ENCODE results near the gene LRRN2.

The LRRN2 gene

DNA sequence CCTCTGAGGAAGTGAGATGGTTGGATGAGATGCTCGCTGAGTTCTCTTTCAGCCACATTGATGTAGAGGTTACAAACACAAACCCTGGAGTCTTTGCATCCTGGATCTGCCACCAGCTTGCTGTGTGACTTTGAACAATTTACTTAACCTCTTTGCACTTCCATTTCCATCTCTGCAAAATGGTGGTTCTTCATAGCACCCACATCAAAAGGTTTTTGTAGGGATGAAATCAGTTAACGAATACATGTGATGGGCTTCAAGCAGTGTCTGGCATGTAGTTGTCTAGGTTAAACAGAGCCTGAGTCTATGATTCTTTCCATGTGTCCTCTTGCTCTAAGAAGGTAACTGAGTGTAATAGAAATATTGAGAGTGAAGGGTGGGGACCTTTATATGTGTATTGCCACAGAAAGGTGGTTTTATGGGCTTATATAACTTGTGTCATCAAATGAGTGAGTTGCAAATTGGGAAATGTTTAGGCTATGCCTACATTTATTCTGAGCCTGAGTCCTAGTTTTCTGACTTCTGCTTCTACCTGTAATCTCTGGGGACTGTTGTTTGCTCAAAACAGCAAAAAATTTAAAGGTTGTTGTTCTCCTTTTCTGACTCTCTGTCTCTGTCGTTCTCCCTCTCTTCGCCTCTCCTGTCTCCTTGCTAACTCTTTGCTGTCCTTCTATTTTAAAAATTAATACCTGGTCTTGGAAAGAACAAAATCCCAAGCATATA lies 27.3 kb upstream of the LRRN2 start:
- no peak for DNase-seq (ENCODE audit: low spot score)

DNA sequence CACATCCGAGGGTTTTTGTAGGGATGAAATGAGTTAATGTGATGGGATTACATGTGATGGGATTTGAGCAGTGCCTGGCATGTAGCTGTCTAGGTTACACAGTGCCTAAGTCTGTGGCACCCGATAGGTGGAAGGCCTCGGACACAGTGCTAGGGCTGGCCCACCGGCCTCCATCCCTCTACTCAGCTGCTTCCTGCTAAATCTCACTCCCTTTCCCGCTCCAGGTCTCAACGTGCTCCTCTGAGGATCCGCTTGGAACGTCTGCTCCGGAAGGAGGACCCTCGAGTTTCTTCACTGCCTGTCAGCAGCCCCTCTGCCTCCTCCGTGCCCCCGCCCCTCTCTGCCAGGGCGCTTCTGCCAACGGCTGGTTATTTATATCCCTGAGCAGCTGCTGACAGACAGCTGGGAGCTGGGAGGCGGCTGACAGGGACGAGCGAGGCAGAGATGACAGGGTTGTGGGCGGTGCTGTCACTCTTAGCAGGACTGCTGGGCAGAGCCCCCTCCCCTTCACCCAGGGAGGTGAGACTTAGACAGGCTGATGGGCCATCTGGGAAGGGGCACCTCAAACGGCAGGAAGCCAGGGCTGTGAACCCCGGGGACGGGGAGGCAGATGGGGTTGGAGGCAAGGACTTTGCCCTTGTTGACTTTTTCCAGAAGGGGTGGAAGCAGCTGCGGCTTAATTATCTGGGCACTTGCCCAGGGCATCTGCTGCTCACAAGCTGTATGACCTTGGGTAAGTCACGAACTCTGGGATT lies 26.6 kb upstream of the LRRN2 start:
- DNase-seq (ENCODE audit: low spot score): no peak

DNA sequence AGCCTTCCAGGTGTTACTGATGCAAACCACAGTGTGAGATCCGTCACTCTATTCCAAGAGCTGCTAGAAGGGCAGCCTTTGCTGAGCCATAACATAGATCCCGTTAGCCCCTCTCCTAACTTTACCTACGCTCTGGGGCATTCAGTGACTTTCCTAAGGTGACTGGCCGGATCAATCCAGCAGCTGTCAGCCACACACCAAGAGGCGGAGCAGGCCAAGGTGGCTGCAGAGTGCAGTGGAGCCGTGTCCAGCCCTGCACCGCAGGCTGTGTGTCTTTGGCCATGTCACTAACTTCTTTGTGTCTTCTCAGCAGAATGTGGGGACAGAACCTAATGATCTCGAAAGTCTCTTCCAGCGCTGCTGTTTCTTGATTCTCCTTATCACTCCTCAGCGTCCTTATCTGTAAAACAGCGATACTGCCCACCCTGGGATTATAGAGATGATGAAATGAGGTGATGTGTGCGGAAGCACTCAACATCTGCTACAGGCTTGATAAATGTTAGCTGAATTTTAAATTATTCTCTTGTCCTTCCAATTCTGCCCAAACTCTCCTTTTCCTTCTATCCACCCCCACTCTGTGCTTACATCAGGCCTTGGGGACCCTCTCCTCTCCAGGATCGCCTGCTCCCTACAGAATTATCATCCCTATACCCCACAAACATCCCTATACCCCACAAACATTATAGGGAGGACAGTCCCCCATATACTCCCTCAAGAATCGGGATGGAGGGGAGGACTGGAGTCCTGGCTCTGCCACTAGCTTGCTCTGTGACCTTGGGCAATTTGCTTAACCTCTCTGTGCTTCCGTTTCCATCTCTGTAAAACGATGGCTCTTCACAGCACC lies 25.8 kb upstream of the LRRN2 start:
- DNase-seq (ENCODE audit: low spot score): no peak

DNA sequence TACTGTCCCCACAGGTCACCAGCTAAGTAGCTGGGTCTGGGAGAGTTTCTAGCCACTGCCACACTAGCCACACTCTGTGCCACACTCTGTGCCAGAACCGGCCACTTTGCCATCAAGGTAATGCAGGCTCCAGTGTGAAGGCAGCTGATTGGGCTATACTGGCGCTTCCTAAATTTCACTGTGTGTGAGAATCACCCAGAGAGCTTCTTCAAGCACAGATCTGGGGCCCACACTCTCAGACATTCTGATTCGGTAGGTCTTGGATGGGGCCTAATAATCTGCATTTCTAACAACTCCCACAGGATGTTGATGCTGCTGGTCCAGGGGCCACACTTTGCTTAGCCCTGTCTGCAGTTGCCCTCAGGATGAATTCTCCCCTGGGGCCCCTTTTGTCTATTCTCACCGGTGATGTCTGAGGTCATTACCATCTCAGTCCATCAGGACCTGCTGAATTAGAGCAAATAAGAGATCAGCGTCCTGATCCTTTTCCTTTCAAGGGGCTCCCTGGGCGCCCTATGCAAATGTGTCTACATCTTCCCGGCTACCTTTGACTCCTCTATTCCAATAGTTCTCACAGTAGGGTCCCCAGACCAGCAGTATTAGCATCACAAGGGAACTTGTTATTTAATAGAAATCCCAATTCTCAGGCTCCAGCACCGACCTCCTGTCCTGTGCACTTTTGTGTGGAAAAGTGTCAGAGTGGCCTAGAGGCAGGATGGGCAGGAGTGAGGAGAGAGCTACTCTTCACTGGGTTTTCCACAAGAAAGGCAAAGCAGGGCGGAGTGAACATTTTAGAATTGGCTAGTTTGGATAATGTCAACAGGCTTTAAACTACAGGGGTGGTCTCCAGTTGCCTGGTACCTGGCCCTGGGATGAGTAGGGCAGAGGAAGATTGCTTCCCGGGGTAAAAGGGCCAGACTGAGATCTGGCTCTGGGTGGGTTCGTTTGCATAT lies 24.7 kb upstream of the LRRN2 start:
- DNase-seq (ENCODE audit: low spot score): no peak

DNA sequence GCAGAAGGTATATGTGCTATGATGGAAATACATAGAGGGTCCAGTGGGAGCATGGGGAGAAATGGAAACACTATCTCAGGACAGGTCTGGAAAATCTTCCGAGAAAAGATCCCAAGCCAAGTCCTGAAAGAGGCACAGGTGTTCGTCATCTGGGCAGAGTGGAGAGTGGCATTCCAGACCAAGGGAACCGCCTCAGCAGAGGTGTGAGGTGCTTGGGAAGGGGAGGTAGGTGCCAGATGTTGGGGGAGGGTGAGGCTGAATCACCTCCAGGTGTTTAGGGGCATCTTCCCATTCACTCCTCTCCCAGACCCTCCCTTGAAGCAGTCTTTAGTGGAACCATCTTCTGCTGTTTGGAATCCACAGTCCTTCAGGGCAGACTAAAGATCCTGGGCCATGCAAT lies 23.5 kb upstream of the LRRN2 start:
- no peak for DNase-seq (ENCODE audit: low spot score)

DNA sequence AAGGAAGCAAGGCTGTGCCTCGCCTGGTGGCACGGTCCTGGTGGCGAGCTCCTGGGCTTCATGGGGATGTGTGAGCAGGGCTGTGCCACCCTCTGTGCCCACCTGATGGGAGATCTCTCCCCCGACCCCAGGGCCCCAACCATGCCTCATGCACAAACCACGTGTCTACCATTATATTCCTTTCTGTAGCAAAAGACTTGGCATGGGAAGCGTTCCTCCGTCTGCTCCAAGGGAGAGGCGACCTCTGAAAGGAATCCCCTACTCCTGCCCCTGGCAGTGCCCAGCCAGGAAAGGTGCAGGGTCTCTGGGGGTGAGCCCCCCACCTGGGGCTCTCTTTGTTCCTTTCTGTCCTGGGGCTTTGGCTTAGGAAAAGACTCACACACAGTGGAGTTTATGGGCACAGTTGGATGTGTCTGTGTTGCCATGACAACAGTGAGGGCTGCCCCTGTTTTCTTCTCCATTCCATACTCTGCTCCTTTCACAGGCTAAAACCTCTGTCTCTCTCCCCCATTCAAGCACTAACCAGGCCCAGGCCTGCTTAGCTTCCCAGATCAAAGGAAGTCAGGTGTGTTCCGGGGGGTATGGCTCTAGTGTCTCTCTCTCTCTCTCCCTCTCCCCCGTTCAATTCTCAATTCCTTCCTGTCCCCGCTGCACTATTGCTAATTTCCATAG lies 21.4 kb upstream of the LRRN2 start:
- no peak for DNase-seq (ENCODE audit: low spot score)

DNA sequence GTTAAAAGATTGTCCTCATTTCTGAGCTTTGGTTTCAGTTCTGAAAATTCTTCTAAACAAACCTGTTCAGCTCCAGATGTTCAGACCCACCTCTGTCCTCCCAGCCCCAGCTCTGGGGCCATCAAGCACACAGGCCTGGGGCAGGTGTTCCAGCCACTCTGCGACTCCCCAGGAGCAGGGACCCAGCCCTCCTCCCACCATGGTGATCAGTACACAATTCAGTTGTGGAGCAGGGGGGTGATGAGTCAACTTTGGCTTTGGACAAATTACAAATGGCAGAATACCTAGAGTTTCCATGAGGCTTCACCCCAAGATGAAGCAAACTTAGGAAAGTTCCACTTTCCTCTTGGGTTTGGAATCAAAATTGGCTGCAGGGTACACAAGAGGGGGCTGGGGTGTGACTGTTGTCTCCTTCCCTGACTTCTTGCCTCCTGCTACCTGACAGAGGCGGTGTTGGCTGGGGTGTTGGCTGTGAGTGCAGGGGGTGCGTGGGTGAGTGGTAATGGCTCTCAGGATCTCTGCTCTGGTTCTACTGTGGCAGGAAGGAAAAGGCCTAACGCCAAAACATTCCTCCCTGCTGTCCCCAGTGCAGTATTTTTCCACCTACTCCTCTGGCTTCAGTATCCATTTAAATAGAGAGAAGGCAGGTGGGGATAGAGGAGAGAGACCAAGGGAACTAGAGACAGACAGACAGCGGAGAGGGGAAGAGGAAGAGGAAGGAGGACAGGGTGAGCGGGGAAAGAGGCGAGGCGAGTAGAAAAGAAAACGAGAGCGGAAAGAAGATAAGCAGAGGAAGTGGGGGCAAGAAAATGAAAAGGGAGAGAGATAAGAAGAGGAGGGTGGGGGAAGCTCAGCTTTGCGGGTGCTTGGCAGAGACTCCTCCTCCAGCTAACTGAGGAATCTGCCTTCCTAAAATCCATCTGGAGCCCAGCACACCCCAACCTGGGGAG lies 20.6 kb upstream of the LRRN2 start:
- DNase-seq (ENCODE audit: low spot score): no peak

DNA sequence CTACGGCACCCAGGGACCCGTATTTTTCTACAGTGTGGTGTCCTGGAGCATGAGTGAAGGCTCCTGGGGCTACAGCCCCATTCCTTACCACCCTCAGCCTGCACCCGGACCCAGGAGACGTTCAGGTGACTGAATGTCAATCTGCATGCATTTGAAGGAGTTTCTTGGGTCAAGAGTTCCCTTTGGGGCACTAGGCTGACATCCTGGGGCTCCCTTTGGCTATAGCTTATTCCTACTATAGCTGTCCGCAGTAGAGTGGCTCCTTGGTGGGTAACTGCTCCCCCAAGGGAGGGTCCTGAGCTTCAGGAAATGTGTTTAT lies 19.9 kb upstream of the LRRN2 start:
- no peak for DNase-seq (ENCODE audit: low spot score)

DNA sequence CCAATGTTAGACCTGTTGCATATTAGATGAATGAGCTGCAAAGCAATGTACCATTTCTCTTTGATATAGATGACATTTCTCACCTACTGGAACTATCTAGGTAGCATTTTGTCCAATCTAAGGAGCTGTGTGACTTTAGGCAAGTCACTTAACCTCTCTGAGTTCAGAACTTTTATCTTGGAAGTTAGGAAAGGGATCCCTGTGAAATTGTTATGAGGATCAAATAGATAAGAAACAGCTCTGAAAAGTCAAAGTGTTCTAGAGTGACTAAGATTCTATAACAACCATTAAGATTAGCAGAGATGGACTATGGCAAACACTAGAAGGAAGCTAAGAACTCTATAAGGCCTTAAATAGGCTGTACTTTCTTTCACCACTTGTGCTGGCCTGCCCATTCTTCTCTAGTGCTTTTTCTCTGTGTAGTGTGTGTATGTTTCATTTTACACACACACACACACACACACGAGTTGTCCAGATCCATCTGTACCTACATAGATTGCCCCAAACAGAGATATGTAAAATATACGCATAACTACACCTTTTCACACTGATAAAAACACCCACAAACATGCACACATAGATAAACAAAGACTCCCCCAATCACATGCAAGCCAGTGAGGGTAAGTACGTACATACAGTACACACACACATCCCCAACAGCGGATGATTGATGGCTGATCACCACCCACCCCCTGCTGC lies 19.4 kb upstream of the LRRN2 start:
- DNase-seq (ENCODE audit: low spot score): no peak

DNA sequence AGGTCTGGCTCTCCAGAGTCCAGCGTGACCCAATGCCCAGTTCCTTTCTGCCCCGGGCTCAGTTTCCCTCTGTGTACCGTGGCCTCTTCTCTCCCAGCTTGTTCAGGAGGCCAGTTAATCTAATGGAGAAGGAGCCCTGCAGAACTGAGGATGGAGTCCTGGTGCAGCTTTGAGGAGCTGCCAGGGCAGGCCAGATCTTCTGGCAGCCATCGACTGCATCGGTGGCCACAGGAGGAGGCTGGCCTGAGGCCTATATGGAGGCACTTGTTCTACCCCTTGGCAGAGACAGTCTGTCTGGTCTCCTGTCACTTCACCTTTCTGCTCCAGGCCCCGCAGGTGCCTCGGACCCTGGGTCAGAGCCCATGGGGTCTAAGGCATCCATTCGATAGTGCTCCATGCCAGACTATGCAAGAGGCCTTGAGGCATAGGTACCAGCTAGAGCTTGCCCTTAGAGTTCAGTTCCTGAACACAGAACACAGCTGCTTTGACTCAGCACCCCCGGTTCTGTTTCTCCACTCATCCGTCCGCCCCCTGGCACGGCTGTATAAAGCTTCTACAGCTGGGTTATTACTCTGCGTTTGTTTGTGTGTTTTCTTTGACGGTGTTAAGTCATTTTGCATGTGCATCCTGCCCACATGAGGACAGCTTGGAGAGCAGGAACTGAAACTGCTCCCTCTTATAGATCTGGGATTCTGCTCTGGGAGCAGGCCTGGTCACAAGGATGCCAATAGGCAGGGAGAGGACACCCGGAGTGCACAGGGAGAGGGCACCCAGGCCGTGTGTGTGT lies 18.5 kb upstream of the LRRN2 start:
- DNase-seq (ENCODE audit: low spot score): no peak

DNA sequence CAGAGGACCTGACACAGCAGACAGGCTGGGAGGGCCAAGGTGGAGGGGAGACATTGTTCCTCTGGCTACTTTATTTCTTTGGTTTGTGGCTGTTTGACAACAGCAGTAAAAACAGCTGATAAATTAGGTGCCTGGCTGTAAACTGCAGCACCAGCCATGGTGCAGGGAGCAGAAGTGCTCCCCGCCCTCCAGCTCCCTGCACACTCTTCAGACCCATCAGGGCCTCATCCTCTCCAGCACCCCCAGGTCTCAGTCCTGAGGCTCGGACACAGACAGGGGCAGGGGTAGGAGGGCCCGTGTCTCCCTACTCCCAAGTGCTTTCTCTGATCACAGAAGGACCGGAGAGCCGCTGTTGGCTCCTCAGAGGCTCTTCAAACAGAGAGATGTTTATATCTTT lies 17.7 kb upstream of the LRRN2 start:
- no peak for DNase-seq (ENCODE audit: low spot score)

DNA sequence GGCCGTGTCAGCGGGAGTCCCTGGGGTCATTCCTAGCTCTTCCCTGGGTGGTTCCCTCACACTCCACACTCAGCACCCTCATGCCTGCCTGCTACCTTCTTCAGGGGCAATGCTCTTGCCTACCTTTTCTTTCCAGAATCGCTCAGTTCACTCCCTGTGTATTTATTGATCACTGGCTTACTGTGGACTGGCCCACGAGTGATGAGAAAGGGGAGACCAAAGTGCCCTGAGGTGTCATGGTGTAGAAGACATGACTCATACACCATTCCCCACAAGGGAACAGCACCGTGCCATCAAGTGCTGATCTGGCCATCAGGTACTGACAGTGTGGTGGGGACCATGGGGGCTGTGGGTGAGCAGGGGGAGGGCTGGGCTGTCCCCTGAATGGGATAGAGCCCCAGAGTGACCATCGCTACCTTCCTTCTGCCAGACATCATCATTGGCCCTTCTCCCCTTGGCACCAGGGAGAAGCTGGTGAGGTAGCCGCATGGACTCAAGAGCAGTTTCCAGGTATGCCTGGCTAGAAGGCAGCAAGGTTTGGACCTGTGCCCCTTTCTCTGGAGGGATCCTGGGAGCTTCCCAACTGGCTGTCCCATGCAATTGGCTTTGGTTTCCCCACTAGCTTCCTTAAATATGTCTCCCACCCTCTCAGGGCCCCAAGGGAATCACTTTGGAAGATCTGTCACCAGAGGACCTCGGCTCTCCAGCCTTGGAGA lies 17.2 kb upstream of the LRRN2 start:
- DNase-seq (ENCODE audit: low spot score): no peak

DNA sequence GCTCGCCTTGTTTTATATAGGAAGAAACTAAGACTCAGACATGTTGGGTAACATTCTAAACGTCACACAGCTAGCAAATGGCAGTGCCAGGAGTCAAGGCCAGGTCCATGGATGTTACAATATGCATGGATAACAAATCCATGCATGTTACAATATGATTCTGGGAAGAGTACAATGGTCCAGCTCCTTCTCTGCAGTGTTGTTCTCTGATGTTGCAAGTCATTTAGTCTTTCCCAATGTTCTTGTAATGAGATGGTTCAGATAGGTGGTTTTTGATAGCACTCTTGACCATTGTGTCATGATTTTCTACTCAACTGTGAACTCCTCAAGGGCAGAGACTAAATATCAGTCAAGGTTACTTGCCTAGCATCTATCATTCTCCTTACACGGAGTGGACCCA lies 15.7 kb upstream of the LRRN2 start:
- no peak for DNase-seq (ENCODE audit: low spot score)

DNA sequence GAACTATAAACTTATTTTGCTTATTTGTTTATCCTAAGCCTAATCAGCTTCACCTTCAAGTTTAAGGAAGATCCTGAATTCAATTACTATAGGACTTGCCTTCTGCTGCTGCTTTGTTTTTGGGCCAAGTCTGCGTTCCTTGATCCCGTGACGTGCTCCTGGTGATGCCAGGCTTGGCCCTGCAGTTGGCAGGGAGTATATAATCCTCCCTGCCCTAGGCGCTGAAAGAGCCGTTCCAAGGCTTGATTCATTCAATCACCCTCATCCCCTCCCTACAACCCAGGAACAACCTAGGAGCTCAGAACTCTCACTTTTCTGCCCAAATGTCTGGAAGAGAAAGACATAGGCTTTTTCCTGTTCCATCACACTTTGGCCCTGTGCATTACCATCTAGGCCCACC lies 12.4 kb upstream of the LRRN2 start:
- DNase-seq (ENCODE audit: low spot score): no peak

DNA sequence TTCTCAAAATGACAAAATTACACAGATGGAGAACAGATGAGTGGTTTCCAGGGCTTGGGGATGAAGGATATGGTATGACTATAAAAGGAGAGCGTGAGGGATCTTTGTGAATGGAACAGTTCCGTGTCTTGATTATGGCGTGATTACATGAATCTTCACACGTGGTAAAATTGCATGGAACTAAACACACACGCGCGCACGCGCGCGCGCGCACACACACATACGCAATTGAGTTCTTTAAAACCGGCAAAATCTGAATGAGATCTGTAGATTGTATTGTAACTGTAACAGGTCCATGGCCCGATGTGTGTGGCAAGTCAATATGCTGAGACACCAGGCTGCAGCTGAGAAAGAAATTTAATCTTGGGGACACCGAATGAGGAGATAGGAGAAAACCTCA lies 11.1 kb upstream of the LRRN2 start:
- DNase-seq (ENCODE audit: low spot score): no peak

DNA sequence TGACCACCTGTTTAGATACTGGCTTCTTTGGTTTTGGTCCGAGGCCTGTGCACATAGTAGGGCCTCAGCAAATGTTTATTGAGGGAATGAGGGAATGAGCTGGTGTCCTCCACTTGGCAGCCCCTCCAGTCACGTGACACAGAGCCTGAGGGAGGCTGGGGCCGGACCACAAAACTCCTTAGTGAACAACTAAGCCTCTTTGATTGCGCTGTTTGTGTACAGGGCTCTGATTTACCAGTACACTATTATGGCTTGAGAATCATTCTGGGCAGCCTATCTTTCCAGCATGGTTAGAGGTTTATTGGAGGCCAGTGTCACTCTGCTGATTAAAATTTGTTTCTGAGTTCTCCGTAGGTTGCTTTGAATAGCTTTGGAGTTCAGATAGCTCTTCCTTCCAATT lies 10.2 kb upstream of the LRRN2 start:
- DNase-seq (ENCODE audit: low spot score): no peak

DNA sequence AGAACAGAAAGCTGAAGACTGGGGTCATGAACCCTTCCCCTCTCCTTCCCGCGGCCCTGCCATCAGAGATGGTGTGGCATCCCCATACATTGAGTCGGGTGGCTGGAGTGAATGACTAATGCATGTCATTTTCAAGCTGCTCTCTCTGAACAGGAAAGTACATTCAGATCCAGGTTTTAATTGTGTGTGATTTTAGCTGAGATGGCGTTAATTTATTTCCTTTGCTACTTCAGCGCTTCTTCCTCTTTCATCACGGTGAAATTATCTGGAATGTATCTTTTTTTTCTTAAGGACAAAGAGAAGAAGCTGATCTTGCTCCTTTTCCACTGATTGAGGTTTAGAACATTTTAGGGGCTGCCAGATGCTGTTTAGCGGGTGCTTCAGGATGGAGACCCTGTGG lies 8.6 kb upstream of the LRRN2 start:
- no peak for DNase-seq (ENCODE audit: low spot score)

DNA sequence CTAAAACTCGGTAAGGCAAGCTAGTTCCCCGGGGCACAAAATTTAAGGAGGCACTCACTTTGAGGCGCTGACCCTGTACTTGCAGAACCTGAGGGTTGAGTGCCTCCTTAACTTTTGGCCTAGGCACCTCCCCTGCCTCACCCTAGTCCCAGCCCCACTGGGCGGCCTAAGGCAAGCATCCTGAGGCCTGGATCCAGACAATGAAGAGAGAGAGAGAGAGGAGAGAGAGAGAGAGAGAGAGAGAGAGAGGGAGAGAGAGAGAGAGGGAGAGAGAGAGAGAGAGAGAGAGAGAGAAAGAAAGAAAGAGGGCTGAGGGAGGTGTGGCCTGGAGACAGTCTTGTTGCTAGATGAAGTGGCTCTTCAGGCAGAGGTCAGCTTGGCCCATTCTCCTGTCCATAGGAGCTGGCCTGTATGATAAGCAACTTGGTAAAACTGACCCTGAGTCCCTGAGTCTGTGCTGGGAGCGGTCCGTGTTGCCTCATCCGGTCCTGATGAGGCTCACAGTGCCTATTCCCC lies 7.4 kb upstream of the LRRN2 start:
- DNase-seq (ENCODE audit: low spot score): no peak
